Activated naive CD4-positive, alpha-beta T cell treated with anti-CD3 and anti-CD28 coated beads, Interleukin-2, amount 50 U/mL, for 72 hours (primary cell): ENCODE data around the gene PWWP2B. TPM values are rescaled to one million over a fixed set of nuclear protein-coding genes. Genes with fewer than 3 reads are reported as not detected.
A peak's percentile ranks its signal among the peaks of the same experiment; 100 is the strongest.
"Not testable (repeated sequence)": the region's sequence is repeated elsewhere in the genome, so short reads cannot be mapped to it uniquely, and the experiment has no call there.

Experiments used
- ATAC-seq, 2 donors: fragments of 150-1000 bp; cut with Tn5 transposase; 2 replicates each; pipeline ENCODE4 v1.10.0; 2021; ENCODE audit warnings: mild to moderate bottlenecking in 2 of 2, moderate library complexity in 2 of 2
- DNase-seq, 2 donors: peaks; one replicate each; pipeline ENCODE4 v3.0.0; 2021 to 2022; ENCODE audit warnings: low spot score in 2 of 2
- H3K27ac Mint-ChIP-seq, 2 donors: one replicate each; pipeline ENCODE4 v1.8.0; 2022; ENCODE audit warnings: mild to moderate bottlenecking in 2 of 2, mixed read lengths in 2 of 2
- H3K36me3 Mint-ChIP-seq, 2 donors: one replicate each; pipeline ENCODE4 v1.8.0; 2022; ENCODE audit warnings: mixed read lengths in 2 of 2
- H3K9me3 Mint-ChIP-seq, 2 donors: one replicate each; pipeline ENCODE4 v1.8.0; 2022; ENCODE audit warnings: mixed read lengths in 2 of 2
- total RNA-seq, 2 donors: library from RNA; stranded (reverse); gene quantifications; one replicate each; pipeline ENCODE4 v1.2.3, GENCODE V29; 2022

Gene PWWP2B
- 1 to 10 TPM in 1 of 2 donors, under 1 TPM in 1; 0.64 to 4.3 TPM for total RNA-seq

DNA sequence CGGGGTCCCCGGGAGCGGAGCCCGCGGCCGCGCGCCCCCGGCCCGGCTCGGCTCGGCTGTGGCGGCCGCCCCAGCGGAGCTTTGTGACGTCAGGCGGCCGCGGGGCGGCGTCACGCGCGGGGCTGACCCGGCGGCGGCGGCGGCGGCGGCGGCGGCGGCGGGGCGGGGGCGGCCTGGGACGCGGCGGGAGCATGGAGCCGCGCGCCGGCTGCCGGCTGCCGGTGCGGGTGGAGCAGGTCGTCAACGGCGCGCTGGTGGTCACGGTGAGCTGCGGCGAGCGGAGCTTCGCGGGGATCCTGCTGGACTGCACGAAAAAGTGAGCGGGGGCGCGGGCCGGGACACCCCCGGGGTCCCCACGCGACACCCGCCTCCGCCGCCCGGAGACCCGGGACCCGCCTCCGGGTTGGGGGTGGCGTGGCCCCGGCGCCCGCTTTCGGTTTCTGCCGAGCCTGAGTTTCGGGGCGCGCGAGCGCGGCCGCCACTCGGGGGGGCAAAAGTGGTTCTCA, at the start of gene PWWP2B:
Gene PWWP2B, plus strand, starts transcription at position 165 of the 506 bp plus-strand sequence. Its CDS starts 27 bp downstream, at position 192.
- Mint-ChIP-seq H3K36me3 (no peaks in the 10 kb centered on the region), H3K9me3 (peaks cover 0 to 6% of the 10 kb centered on the region in 2 donors), H3K27ac (peak within 1 kb of the TSS in 1 of 2 donors; percentile 87)
- DNase-seq: peak in 1 of 2 donors; percentile 30
- ATAC-seq: peak; percentile 27 to 59

DNA sequence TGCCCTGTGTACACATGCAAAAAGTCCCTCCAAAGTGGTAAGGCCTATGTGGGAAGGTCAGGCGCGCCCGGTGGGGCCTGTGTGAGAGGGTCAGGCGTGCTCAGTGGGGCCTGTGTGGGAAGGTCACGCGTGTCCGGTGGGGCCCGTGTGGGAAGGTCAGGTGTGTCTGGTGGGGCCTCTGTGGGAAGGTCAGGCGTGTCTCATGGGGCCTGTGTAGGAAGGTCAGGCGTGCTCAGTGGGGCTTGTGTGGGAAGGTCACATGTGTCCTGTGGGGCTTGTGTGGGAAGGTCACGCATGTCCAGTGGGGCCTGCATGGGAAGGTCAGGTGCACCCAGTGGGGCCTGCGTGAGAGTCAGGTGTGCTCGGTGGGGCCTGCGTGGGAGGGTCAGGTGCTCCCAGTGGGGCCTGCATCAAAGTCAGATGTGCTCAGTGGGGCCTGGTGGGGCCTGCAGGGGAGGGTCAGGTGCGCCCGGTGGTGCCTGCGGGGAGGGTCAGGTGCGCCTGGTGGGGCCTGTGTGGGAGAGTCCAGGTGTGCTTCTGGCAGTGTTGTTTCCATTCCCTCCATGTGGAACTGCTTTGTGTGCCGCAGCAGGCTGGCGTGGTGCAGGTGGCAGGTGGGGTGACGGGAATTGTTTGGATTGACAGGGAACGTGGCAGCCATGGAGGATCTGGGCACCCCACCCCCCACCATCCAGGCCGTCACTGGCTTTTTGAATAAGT, 49.6 kb upstream of the PWWP2B start:
- DNase-seq (peak in 1 of 2 donors; percentile 48), ATAC-seq (no peak)
- H3K27ac Mint-ChIP-seq: peak overlapping the region in 1 of 2 donors; percentile 13
- no peaks in the 10 kb centered on the region for H3K9me3 Mint-ChIP-seq
- H3K36me3 Mint-ChIP-seq: no peaks in the 10 kb centered on the region

DNA sequence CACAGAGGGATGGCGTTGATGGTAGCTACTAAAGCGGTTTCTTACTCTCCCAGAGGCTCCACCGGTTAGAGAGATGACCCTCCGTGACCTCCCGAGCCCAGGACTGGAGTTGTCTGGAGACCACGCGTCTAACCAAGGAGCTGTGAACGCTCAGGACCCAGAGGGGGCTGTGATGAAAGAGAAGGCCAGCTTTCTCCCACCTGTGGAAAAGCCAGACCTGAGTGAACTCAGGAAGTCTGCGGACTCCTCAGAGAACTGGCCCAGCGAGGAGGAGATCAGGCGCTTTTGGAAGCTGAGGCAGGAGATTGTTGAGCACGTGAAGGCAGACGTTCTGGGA, 49.1 kb upstream of the PWWP2B start:
- H3K9me3 Mint-ChIP-seq: no peaks in the 10 kb centered on the region
- no peak for ATAC-seq
- H3K27ac Mint-ChIP-seq: peak overlapping the region in 1 of 2 donors; percentile 26
- DNase-seq: peak in 1 of 2 donors; percentile 38
- H3K36me3 Mint-ChIP-seq: no peaks in the 10 kb centered on the region

GRCh38 chr10:132349766-132350165, 47.2 kb upstream of the PWWP2B start:
- DNase-seq (no peak), ATAC-seq (no peak)
- Mint-ChIP-seq H3K36me3 (no peaks in the 10 kb centered on the region), H3K9me3 (no peaks in the 10 kb centered on the region), H3K27ac (no peak overlapping the region)

DNA sequence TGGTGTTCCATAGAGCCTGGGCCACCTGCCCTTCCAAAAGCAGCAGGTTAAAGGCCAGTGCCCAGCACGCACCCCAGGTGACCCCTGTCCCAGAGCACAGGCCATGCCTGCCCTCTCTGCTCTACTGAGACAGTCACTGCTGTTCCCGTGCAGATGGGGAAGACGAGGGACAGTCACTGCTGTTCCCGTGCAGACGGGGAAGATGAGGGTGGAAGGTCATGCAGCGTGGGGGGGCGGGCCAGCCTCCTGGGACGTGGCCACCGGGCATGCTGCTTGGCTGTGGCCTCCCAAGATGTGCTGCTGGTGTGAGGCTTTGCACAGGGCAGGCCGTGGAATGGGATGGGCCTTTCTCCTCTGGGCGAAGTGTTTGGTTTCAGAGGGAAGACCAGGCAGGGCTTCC, 46.6 kb upstream of the PWWP2B start:
- no peak for ATAC-seq
- DNase-seq: no peak
- no peaks in the 10 kb centered on the region for H3K9me3 Mint-ChIP-seq
- no peak overlapping the region for H3K27ac Mint-ChIP-seq
- H3K36me3 Mint-ChIP-seq: no peaks in the 10 kb centered on the region

DNA sequence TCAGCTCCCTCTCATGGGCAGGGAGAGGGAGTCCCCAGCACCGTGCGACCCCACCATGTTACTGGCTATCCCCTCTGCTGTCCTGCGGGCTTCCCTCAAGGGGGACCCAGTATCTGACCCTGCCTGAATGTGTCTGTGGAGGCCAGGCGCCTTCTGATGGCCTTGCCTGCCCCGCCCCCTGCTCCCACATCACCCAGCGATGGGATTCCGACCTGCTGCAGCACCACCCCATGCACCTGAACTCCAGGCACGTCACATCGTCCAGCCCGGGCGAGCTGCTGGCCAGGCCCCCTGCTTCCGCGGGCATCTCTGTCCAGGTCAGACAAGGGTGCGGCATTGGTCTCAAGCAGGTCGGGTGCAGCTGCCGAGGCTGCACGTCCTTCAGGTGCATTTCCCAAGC, 46.1 kb upstream of the PWWP2B start:
- DNase-seq (no peak), ATAC-seq (no peak)
- Mint-ChIP-seq H3K36me3 (no peaks in the 10 kb centered on the region), H3K27ac (no peak overlapping the region), H3K9me3 (no peaks in the 10 kb centered on the region)

GRCh38 chr10:132351611-132352010, 45.4 kb upstream of the PWWP2B start:
- Mint-ChIP-seq H3K36me3 (no peaks in the 10 kb centered on the region), H3K9me3 (no peaks in the 10 kb centered on the region), H3K27ac (no peak overlapping the region)
- ATAC-seq: no peak
- no peak for DNase-seq

DNA sequence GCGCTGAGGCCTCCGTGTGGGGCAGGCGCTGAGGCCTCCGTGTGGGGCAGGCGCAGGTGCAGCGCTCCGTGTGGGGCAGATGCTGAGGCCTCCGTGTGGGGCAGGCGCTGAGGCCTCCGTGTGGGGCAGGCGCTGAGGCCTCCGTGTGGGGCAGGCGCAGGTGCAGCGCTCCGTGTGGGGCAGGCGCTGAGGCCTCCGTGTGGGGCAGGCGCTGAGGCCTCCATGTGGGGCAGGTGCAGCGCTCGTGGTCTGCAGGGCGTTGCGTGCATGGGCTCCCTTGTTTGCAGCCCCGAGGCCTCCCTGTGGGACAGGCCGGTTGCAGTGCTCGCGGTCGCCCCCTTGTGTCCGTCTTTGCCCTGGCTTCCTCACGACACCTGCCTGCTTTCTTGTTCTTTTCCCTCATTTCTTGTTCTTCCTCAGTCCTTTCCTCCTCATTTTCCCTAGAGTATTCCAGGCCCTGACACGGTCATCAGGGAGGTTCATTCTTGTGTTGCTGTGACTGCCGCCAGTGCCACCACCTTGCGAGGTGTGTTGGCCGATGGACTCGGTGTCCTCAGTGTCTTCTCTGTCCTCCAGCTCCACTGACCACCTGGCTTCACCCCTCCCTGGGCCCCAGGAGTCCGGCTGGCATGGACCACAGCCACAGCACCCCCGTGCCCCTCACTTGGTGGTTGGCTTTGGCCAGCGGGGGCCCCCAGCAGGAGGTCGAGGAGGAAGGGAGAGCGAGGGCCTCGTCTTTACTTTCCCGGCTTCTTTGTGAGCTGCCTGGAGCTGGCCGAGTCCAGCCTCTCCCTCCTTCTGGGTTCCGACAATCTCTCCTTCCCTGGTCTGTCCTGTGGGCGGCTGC, 44.3 kb upstream of the PWWP2B start:
- peak overlapping the region in 1 of 2 donors; percentile 58 for H3K27ac Mint-ChIP-seq
- ATAC-seq (peak; percentile 69 to 71), DNase-seq (peak; percentile 73 to 83)
- not testable (repeated sequence) for H3K36me3 Mint-ChIP-seq, H3K9me3 Mint-ChIP-seq

DNA sequence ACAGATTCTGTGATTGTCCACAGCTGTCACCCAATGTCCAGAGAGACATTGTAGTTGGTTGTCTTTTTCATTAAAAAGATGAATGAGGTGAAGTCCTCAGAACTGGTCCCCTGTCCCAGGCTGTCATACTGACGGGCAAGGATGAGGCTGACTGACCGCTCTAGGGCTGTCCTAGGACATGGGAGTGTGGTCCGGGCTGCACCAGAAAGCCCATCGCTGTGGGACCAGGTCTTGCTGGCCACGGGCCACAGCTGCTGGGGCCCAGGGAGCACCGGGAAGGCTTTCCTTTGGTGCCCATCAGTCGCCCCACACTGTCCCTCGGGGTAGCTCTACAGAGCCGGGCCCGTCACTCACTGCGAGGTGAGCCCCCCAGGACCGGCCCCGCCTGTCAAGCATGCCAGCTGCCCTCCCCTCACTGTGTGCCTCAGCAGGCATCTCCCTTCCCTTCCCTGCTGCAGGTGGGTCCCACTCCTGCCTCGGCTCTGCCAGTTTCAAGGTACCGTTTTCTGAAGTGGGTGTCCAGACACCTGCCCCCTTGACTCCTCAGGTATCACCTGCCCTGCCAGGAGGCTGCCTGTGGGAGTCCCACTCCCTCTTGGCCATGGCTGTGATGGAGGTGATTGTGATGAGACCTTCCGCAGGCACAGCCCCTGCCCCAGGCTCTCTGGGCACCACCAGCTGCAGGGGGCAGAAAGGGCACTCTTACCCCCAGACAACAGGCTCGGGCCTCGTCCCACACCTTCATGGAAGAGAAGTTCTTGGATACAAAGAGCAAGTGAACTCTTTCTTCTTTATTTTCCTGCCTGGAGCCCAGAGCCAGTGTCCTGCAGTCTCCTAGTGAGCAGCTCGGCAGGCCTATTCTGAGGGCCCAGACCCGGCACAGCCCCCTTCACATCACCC, 43.3 kb upstream of the PWWP2B start:
- peak overlapping the region in 1 of 2 donors; percentile 58 for H3K27ac Mint-ChIP-seq
- ATAC-seq: no peak

DNA sequence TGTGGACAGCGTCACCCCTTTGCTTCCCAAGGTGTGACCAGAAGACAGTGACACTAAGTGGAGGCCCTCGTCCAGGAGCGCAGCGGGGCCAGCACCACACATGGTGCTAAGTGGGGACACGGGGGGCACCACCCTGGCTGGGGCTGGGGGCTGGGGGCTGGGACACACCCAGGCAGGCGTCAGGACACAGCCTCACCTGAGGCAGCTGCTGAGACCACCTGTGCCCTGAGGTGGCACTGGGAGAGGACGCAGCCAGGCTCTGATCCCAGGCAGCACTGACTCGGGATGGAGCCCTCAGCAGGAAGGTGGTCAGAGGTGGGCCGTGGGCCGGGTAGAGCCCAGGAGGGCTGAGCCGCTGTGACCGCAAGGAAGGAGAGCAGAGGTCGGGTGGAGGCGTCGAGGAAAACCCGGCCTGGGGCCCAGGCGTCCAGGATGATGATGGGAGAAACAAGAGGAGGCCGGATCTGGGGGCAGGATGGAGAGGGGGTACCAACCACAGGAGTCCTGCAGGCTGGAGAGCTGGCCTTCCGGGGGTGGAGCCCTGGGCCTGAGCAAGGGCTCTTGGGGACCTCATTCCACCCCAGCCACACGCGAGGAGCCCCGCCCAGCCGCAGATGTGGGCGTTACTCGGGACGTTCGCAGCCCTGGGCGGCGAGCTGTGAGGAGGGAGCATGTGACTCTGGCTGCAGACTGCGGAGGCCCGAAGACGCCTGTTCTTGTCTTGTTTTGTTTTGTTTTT, 42.5 kb upstream of the PWWP2B start:
- H3K9me3 Mint-ChIP-seq: peaks cover 0 to 5% of the 10 kb centered on the region in 2 donors

More for the DNA sequence above, 43.3 kb upstream of the PWWP2B start:
- Mint-ChIP-seq H3K36me3 (no peaks in the 10 kb centered on the region), H3K9me3 (peaks cover 0 to 5% of the 10 kb centered on the region in 2 donors)
- peak in 1 of 2 donors; percentile 44 for DNase-seq

GRCh38 chr10:132355297-132355696, 41.7 kb upstream of the PWWP2B start:
- H3K36me3 Mint-ChIP-seq: no peaks in the 10 kb centered on the region
- peaks cover 0 to 5% of the 10 kb centered on the region in 2 donors for H3K9me3 Mint-ChIP-seq
- peak in 1 of 2 donors; percentile 38 for DNase-seq
- no peak for ATAC-seq
- peak overlapping the region in 1 of 2 donors; percentile 76 for H3K27ac Mint-ChIP-seq

More for the DNA sequence above, 42.5 kb upstream of the PWWP2B start:
- H3K27ac Mint-ChIP-seq: no peak overlapping the region
- no peak for ATAC-seq
- DNase-seq: peak in 1 of 2 donors; percentile 52
- H3K36me3 Mint-ChIP-seq: no peaks in the 10 kb centered on the region

DNA sequence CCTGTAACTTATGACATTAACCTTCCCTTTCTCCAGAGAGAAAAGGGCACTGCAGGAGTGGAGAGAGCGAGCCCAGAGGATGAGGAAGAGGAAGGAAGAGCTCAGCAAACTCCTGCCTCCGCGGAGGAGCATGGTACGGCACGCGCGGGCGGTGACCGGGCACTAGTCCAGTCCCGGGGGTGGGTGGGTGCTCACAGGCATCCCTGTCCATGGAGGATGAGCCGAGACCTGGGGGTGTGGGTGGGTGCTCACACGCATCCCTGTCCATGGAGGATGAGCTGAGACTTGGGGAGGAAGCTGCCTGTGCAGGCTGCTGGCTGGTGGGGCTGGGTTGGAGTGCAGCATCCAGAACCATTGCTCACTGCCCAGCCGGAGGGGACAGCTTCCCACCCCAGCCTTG, 41.2 kb upstream of the PWWP2B start:
- H3K36me3 Mint-ChIP-seq: no peaks in the 10 kb centered on the region
- DNase-seq: peak in 1 of 2 donors; percentile 30
- ATAC-seq: no peak
- H3K27ac Mint-ChIP-seq: peak overlapping the region in 1 of 2 donors; percentile 76
- peaks cover 0 to 5% of the 10 kb centered on the region in 2 donors for H3K9me3 Mint-ChIP-seq

- no peak for ATAC-seq
- Mint-ChIP-seq H3K36me3 (no peaks in the 10 kb centered on the region), H3K9me3 (peaks cover 0 to 5% of the 10 kb centered on the region in 2 donors)
Observed at GRCh38 chr10:132356621-132357195, 40.3 kb upstream of the PWWP2B start.

DNA sequence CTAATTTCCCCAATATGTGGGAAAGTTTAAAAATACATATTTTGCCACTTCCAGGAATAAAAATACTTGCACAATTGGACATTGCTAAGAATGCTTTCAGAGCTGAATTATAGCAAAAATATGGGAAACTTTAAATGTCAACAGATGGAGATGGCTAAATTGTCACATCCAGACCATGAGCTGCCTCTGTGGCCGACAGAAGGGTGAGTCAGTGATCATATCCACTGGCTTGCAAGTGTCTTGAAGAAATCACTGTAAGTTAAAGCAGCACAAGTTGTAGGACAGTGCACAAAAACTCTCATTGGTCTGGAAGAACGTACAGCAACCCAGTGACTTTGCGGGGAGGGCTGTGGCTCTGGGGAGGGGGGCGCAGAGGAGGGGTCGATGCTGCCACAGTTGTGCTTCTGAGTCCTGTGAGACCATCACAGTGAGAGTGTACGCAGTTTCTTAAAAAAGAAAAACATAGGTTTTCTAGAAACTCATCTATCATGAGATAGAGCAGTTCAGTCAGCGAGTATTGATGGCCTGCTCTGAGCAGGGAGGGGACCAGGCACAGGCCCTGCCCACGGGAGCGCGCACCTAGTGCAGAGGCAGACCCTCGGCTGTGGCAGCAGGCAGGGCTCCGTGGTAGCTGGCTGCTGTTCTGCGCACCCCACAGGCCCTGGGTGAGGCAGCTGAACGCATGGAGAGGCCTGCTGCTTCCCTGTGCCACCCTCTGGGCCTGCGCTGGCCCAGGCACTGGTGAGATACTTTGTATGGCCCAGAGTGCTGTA, 39.5 kb upstream of the PWWP2B start:
- ATAC-seq: no peak
- H3K27ac Mint-ChIP-seq: peak overlapping the region in 1 of 2 donors; percentile 5
- DNase-seq: peak in 1 of 2 donors; percentile 49
- peaks cover 0 to 5% of the 10 kb centered on the region in 2 donors for H3K9me3 Mint-ChIP-seq
- H3K36me3 Mint-ChIP-seq: no peaks in the 10 kb centered on the region

More at GRCh38 chr10:132356621-132357195, 40.3 kb upstream of the PWWP2B start:
- H3K27ac Mint-ChIP-seq: peak overlapping the region in 1 of 2 donors; percentile 5
- peak in 1 of 2 donors; percentile 35 for DNase-seq
